CD4-positive, alpha-beta T cell treated with Interleukin-1 beta for 1 hour (primary cell): Measurements from ENCODE around the gene DGCR2.
"Not testable (repeated sequence)": the region's sequence is repeated elsewhere in the genome, so short reads cannot be mapped to it uniquely, and the experiment has no call there.

Experiments
- DNase-seq, 2 donors: peaks; one replicate each; pipeline ENCODE4 v3.0.0-alpha.2; 2020 to 2022

DGCR2 gene, protein sequence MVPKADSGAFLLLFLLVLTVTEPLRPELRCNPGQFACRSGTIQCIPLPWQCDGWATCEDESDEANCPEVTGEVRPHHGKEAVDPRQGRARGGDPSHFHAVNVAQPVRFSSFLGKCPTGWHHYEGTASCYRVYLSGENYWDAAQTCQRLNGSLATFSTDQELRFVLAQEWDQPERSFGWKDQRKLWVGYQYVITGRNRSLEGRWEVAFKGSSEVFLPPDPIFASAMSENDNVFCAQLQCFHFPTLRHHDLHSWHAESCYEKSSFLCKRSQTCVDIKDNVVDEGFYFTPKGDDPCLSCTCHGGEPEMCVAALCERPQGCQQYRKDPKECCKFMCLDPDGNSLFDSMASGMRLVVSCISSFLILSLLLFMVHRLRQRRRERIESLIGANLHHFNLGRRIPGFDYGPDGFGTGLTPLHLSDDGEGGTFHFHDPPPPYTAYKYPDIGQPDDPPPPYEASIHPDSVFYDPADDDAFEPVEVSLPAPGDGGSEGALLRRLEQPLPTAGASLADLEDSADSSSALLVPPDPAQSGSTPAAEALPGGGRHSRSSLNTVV

DNA sequence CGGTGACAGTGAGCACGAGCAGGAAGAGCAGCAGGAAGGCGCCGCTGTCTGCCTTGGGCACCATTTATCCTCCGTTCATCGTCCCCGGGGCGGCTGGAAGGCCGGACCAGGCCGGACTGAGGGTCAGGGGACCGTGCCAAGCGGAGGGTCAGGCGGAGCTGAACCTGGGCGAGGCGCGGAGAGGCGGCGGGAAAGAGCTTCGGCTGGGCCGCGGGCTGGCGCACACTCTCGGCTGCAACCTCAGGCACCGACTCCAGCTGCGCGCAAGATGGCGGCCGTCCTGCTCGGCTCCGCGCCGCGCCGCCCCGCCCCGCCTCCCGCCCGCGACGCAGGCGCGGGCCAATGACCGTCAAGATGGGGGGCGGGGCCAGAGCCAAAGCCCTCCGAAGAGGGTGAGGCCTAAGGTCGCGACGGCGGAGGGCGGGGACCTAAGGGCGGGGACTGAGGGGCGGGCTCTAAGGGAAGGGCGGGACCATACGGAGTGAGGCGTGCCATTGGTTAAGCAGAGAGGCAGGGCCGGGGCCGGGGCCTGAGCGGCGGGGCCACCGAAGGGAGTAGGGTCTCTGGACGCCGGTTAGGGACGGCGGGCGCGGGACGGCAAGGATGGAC lies at the start of gene DGCR2:
Gene DGCR2 (minus strand): TSS at position 270 of the 609 bp plus-strand sequence. CDS start 206 bp downstream, at position 64.
- peak; percentile 96 for DNase-seq

DNA sequence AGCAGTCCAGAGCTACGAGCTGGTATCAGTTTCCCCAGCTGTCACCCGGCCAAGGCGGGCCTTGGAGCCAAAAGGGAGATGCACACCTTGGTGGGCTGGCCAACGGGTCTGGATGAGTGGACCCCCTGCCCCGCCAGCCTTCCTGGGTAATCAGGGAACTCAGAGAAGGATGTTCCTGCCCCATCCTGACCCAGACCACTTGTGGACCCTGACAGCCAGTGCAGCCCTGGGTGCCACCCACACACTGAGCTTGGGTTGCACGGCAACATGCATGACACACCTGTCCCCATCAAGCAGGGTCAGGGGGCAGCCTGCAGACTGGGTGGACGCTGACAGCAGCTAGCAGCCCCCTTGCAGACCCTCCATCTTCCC lies 47.7 kb upstream of the DGCR2 start:
- no peak for DNase-seq

DNA sequence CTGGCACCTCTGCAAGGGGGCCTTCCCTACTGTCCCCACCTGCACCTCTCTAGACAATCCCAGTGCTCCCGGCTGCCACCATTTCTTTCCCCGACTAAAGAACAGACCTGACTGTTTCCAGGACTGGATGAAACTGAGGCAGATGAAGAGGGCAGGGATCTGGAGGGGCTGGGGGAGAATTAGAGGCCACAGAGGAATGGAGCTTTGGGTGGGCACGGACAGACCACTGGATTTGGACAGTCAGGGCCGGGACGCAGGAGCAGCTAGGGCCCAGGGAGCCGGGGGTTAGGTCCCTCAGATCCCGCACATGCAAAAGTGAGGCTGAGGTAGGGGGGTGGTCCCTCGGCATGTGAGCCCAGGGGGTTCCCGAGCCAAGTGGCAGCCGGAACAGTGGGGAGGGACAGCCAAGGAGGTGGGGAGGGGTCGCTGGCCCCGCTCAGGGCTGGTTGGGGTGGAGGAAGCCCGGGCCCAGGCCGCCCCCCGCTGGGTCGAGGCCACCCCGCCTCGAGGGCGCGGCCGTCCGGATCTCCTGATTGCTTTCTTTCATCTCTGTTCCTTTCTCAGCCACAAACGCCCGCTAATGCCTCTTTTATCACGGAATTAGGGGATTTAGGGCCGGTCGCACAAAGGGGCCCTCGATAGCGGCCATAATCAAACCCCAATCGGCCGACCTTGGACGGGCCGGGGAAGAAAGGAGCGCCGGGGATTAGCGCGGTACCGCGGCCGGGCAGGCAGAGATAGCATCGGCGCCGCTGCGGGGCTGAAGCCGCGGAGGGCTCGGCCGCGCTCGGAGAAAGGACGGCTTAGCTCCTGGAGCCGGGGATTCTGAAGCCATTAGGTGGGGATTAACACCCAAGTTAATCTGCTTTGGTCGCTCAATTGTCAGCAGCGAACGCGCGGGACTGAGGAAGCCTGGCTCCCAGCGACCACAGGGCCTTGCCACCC lies 47.1 kb upstream of the DGCR2 start:
- DNase-seq: no peak

DNA sequence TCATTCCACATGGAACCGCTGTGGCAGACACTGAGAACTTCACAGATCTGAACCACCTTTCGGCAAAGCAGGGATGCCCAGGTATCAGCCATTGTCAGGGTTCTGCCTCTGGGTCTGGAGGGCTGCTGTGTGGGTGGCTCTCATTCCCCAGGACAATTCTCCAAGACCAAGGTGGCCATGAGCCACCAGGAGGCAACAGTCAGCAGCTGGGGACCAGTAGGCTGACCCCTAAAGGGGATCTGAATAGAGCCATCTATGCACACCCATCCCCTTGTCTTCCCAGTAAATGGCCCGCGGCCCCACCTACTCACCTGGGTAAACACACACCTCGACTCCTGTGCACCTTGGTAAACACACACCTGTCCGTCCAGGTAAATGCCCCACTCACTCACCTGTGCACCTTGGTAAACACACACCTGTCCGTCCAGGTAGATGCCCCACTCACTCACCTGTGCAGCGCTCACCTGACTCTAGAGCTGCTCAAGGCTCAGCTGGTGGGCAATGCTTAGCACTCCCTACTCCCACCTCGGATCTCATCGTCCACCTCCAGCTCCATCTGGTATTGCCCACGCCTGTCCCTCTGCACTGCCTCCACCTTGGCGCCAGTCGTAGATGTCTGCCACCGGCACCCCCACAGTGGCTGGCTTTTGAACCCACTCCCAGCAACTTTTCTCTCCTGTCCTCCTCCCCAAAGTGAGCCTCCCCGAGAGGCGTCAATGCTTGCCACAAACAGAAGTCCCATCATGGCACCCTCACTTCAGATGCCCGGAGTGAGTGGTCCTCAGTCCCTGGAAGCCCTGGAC lies 46.1 kb upstream of the DGCR2 start:
- no peak for DNase-seq

DNA sequence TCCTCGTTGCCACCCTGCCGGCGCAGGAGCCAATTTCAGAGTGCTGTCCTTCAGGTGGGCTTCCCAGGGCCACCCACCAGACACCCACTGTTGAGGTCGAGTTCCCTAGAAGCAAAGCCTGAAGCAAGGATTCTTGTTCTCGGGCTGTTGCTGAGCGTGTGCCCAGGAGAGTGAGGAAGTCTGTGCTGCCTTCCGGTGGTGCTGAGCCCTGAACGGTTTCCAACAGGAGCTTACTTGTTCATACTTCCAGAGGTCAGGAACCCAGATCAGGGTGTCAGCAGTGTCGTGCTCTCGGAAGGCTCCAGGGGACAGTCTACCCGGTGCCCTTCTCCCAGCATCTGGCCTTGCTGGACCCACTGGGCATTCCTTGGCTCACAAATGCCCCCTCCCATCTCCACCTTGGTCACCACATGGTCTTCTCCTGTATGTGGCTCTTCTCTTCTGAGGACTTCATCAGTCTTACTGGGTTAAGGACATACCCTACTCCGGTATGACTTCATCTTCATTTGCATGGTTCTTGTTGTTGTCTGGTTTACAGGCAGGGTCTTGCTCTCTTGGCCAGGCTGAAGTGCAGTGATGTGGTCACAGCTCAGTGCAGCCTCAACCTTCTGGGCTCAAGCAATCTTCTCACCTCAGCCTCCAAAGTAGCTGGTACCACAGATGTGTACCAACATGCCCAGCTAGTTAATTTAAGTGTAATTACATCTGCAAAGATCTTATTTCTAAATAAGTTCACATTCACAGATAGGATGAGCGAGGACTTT lies 45.1 kb upstream of the DGCR2 start:
- DNase-seq: no peak

DNA sequence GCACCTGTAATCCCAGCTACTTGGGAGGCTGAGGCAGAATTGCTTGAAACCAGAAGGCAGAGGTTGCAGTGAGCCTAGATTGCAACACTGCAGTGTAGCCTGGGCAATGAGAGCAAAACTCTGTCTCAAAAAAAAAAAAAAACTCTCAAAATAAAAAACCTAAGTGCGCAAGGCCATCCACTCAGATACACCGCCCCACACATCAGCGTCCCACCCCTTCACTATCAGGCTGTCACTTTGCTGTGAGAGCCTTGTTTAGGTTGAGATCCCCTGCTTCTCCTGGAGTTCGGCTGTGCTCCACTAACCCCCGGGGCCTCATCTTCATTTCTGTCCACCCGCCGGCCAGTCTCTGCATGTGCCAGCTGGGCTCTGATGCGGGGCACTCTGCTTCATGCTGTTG lies 44.2 kb upstream of the DGCR2 start:
- DNase-seq: no peak

DNA sequence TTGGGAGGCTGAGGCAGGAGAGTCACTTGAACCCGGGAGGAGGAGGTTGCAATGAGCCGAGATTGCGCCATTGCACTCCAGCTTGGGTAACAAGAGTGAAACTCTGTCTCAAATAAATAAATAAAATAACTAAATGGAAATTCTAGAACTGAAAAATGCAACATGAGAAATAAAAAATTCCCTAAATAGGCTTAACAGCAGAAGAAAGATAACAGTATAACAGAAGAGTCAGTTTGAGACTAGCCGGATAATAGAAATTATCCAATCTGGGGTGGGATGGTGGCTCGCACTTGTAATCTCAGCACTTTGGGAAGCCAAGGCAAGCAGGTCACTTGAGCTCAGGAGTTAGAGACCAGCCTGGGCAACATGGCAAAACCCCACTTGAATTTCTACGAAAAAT lies 42.2 kb upstream of the DGCR2 start:
- no peak for DNase-seq

DNA sequence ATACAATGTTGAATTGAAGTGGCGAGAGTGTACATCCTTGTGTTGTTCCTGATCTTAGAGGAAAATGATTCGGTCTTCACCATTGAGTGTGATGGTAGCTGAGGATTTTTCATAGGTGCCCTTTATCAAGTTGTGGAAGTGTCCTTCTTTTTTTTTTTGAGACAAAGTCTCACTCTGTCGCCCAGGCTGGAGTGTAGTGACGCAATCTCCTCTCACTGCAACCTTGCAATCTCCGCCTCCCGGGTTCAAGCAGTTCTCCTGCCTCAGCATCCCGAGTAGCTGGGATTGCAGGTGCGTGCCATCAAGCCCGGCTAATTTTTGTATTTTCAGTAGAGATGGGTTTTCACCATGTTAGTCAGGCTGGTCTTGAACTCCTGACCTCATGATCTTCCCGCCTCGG lies 36.4 kb upstream of the DGCR2 start:
- DNase-seq: not testable (repeated sequence)

DNA sequence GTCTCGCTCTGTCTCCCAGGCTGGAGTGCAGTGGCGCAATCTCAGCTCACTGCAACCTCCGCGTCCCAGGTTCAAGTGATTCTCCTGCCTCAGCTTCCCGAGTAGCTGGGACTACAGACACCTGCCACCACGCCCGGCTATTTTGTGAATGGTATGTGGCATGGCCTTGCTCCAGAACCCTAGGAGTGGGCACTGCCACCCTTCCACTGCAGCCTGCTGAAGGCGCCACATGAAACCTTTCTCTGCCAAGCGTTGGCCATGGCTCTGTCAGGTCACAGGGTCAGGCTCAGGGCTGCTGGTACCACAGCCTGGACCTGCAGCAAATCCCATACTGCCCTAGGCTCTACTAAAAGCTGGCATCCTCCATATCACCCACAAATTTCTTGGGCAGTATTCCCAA lies 33.9 kb upstream of the DGCR2 start:
- DNase-seq: not testable (repeated sequence)

DNA sequence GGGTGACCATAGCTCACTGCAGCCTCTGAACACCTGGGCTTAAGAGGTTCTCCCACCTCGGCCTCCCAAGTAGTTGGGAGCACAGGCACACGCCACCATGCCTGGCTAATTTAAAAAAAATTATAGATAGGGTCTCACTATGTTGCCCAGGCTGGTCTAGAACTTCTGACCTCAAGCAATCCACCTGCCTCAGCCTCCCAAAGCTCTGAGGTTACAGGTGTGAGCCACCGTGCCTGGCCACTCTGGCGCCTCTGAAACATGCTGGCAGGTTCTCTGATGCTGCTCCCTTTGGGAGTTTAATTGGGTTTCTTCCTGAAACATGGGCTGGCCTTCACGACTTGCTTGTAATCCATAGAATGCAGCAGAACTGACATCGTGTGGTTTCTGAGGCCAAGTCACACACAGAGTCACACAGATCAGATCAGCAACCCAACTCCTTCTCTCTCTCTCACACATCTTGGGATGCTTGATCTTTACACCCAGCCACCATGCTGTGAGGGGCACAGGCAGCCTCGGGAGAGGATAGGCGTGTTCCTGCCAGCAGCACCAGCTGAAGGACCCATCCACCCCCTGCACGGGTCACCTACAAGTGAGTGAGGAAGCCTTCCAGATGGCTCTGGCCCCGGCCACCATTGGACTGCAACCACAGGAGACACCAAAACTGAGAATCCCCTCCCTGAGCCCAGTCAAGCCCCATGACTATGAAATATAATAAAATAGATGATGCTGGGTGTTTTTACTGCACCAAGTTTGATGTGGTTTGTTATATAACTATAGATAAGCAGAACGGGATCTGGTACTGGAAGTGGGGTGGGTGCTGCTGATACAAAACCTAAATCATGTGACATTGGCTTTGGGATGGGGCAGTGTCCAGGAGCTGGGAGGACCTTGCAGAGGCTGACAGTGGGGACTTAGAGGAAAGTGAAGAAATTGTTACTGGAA lies 31.0 kb upstream of the DGCR2 start:
- no peak for DNase-seq

DNA sequence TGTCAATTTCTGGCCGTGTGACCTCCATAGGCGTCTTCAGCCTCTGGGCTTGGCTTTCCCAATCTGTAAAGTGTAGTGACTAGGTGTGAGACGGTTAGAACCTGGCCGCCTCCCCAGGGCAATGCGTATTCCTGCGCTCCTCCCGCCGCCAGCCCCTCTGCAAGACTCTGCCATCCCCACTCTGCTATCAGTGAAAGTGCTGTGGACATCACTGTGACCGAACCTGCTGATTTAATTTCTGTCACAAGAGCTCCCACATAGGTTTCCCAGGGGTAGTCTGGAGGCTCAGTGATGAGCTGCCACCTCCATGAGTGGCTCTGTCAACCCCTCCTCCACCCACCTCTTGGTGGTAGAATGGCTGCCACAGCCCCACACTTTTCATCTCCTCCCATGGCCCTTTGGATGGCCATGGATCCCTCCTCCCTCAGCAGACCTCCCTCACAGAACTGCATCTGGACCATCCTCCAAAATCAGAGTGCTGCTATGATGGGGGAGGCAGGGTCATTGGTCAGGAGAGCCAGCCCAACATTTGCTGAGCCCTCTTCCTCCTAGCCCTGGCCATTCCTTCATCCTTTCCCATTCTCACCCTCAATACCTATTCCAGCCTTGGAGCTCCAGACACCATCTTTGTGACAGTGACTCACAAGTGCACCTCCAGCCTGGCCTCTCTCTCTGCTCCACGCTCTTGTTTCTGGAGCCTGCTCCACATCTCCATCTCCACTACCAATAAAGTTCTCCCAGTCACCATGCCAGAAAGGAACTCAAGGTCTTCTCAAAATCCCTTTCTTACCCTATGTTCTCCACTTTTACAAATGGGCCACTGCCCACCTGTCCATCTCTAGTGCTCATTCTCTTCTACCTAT lies 29.3 kb upstream of the DGCR2 start:
- DNase-seq: no peak

DNA sequence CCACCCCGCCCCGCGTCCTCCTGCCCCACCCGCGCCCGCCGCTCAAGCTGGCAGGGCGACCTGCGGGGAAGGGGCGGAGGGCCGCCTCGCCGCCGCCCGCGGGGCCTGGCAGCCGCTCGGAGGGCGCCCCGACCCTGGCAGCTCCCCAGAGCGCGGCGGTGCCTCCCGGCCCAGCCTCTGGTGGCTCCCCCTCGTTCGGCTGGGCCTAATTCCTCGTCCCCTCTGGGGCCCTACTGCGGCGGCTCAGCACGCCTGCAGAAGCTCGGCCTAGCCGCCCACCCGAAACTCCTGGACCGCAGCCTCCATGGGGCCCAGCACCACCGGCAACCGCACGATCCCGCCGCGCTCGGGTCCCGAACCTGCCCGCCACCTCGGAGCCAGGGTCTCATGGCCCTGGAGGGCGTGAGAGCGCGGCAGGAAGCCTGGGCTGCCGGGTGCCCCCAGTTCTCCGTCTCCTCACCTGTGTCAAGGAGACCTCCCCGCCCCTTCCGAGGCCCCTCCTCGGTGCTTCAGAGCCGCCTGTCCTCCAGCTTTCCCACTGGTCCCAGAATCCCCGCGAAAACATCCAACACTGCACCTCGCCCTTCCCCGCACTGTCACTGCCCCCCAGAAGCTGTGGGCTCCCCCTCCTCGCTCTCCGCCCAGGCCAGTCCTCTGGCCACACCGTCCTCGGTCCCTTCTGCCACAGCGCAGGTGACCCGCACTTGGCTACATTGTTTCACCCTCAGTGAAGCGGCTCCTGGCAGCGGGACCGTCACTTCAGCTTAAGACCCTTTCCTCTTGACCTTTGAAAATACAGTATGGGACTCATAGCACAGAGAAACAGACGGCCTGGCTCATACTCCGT lies 28.5 kb upstream of the DGCR2 start:
- no peak for DNase-seq

DNA sequence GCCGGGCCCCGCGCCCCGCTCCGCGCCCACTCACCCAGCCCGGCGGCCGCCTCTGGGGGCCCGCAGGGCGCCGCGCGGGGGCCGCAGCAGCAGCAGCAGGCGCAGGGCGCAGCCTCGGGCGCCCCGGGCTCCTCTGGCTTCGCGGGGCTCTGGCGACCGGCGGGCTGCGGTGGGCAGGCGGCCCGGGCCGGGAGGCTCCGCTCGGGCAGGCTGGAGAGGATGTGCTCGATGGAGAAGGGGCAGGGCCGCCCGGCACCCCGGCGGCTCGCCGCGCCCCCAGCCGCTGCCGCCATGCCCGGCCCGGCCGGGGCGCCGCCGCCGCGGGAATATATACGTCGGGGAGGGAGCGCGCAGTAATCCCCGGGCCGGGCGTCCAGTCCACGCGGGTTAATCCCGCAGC lies 27.8 kb upstream of the DGCR2 start, which contains the start of gene GSC2:
Gene GSC2 (minus strand): TSS at position 302 of the 400 bp plus-strand sequence. CDS start 9 bp downstream, at position 293.
- DNase-seq: no peak

DNA sequence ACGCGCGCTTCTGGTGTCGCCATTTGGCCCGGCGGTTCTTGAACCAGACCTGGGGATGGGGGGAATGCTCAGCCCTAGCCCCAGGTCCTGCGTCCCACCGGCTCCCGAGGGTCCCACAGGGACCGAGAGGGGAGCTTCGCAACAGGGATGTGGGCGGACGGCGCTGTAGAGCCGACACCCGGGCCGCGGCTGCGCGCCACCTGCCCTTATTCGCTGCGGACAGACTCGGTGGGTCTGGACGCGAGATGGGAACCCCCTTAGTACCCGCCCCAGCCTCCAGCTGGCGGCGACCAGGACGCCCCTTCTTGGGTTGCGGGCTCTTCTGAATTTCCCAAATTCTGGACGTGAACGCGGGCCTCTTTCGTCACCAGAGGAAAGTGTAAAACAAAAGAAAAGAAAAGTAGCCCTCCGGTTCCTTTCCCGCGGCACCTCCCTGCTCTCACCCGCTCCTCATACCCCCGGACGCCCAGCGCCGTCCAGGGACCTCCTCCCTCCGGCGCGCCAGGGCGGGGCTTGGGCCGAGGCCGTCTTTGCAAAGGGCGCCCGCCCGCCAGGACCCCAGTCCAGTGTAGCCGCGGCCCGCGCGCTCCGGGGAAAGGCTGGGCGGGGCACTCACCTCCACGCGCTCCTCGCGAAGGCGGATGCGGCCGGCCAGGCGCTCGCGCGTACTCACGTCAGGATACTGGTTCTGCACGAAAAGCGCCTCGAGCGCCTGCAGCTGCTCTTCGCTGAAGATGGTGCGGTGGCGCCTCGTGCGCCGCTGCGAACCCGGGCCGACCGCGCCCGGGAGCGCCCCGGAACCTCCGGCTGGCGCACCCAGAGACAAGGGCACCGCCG lies 27.1 kb upstream of the DGCR2 start:
- DNase-seq: peak; percentile 13 to 38

DNA sequence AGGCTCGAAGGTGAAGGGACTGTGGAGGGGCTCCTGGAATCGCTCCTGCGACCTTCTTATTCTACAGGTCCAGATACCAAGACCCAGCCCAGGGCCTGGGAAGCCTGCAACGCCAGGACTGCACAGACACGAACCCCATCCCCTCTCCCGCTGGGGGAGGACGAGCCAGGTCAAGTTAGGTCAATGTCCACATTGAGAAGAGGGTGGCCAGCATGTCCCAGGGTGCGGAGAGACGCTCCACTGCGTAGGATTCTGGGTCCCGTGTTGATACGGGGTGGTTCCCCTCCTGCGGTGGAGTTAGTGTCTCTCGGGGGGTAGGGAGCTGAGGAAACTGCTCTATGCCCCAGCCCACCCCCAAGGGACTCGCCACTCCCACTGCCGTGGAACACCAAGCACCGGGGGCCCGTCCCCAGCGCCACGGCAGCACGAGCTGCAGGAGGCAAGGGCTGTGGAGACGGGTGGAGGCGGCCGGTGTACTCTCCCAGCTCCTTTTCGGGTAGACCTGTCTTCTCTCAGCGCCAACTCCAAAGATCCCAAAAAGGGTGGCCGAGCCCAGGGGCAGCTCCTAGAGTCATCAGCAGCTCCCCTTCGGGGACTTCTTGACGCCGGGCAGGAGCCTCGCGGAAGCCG lies 26.3 kb upstream of the DGCR2 start:
- no peak for DNase-seq

DNA sequence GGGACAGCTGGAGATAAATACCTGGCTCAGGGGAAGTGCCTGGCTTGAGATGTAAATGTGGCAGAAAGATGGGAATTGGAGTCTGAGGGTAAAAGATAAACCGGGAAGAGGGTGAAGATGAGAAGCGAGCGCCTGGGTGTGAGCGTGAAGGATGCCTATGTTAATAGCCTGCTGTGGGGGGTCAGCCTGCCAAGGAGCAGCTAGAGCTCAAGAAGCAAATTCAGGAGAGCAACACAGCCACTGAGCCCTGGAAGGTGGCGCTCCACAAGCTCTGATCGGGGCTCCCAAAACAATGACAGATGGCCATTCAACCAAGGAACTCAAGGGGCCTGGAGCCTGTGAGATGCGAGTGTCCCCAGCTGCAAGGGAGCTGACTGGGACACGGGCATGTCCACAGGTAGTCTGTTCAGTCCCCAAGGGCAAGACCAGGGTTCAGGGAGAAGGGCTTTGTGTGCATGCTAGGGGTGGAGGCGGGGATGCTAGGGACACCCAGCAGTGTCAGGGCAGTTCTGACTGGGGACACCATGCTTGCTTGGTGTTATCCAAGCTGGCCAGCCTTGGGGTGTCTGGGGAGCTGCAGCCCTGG lies 25.1 kb upstream of the DGCR2 start:
- DNase-seq: no peak
